SKM-1 (cell line): Measurements from ENCODE around the gene SHC2.
"Not testable (repeated sequence)": the region's sequence is repeated elsewhere in the genome, so short reads cannot be mapped to it uniquely, and the experiment has no call there.

ENCODE experiments used
- DNase-seq: peaks from one replicate; lab custom pipeline; 2025; ENCODE audit not compliant: unreplicated experiment; lab: John Stamatoyannopoulos, UW

Gene SHC2

DNA sequence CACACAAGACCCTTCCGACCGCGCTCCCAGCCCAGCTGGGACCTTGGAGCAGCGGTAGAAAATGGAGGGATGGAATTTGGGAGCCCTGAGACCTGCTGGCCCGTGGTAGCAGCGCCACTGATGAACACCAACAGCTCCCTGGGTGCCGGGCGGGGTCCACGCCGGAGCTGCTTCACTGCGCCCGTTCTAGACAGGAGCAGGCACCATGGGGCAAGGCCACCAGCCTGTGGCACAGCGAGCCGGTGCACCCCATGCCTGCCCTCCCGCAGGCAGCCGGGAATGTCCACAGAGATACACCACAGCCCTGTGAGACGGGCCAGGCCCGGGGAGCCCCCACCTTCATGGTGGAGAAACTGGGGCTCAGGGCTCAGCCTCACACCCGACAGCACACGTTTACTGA, 9.9 kb upstream of the SHC2 start:
- no peak for DNase-seq

DNA sequence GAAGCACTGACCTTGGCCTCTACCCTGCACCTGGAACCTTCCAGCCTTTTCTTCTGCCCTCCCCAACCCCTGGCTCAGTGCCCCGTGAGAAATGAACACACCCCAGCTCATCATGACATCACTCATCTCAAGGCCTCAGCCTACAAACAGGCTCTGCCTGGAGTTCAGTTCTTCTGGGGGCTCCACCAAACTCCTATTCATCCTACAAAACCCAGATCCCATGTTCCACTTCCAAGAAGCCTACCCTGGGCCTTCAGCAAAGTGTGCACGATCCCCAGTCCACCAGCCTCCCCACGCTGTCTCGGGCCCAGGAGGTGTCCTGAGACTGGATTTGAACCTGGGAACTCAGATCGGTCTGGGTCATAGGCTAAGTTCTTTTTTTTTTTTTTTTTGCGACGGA, 9.0 kb upstream of the SHC2 start:
- no peak for DNase-seq

DNA sequence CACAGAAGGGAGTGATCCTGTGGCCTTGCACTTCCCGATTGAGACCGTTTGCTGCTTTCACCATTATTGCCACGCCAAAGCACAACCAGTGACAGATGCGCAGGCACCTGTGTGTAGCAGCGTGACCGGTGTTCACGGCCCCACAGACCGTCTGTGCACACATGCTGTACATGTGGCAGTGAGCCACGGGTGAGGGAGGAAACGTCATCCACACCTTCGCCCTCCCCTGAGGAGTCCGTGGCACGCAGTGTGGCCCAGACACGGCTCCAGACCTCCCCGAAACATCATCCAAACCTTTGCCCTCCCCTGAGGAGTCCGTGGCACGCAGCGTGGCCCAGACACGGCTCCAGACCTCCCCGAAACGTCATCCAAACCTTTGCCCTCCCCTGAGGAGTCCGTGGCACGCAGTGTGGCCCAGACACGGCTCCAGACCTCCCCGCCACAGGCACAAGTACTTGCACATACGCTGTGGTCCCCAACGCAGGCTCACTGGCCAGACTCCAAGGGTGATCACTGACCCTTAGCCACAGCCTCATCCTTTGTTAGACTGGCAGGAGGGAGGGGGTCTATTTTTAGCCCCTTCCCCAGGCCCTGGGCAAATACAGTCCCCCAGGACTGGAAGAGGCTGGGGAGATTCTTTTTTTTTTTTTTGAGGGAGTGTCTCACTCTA, 7.9 kb upstream of the SHC2 start:
- DNase-seq: no peak

DNA sequence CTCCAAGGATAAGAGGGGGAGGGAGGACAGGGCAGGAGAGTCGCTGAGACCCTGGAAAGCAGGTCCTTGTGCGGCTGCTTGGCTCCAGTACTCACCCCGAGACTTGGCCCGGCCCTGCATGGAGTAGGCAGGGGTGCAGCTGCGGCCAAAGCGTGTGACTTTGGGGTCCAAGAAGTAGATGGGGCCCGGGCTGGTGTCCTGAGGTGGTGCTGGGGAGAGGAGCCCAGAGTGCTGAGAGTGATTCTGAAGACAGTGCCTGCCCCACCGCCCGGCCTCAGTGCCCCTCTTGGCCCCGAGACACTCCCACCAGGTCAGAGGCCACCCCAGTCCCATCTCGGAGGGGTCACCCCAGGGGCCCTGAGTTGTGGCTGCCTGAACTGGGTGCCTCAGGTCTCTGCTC, 6.7 kb upstream of the SHC2 start:
- no peak for DNase-seq

DNA sequence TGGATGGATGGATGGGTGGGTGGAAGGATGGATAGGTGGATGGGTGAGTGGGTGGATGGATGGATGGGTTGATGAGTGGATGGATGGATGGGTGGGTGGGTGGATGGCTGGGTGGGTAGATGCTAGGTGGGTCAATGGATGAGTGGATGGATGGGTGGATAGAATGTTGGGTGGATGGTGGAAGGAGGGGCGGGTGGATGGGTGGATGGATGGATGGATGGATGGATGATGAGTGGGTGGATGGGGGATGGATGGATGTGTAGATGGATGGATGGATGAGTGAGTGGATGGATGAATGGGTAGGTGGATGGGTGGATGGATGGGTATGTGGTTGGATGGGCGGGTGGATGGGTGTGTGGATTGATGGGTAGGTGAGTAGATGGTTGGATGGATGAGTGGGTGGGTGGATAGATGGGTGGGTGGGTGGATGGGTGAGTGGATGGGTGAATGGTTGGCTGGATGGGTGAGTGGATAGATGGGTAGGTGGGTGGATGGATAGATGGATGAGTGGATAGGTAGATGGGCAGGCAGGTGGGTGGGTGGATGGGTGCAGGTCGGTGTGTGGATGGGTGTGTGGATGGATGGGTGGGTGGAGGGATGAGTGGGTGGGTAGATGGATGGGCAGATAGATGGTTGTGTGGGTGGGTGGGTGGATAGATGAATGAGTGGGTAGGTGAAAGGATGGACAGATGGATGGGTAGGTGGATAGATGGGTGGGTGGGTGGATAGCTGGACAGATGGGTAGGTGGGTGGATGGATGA, 4.4 kb upstream of the SHC2 start:
- DNase-seq: no peak

DNA sequence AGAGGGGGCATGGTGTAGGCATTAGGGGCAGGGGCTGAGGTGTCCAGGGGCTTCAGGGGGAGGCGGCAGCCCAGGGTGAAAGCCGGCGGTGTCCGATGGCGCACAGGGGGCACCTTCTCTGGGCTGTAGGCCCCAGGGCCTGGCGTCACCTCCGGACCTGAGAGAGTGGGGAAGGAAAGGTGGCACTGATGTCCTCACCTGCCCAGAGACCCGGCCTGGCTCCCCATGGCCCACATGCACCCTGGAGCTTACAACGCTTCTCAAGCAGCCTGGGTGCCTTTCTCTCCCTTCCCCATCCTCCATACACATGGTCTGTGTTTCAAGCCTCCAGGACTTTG, 3.3 kb upstream of the SHC2 start:
- no peak for DNase-seq

DNA sequence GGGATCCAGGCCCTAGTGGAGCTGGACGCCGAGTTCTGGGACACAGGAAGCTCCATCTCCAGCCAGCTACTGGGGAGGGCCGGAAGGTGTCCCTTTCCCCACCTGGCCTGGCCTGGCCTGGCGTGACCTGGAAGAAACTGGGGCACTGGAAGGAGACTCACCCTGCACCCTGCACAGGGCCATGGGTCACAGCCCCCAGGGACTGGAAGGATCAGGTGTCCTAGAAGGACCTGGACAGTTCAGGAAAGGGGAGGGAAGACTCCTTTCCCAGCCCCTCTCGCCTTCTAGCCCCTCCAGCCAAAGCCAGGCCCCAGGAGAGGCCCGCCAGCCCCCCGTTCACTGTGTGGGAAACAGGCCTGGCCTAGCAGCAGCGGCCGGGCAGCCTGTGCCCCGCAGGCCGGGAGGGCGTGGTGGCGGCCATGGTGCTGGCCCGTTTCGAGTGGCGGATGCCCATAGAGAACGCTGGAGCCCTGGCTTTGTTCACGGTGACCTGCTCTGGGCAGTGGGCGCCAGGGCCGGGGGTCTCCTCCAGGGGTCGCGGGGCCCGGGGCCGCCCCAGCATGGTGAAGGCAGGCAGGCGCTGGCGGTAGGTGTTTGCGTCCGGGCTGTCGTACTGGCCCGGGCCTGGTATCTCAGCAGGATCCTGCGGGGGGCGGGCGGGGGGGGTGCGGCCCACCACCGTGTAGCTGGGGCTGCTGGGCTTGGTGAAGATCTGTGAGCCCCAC, 2.8 kb upstream of the SHC2 start:
- DNase-seq: no peak

DNA sequence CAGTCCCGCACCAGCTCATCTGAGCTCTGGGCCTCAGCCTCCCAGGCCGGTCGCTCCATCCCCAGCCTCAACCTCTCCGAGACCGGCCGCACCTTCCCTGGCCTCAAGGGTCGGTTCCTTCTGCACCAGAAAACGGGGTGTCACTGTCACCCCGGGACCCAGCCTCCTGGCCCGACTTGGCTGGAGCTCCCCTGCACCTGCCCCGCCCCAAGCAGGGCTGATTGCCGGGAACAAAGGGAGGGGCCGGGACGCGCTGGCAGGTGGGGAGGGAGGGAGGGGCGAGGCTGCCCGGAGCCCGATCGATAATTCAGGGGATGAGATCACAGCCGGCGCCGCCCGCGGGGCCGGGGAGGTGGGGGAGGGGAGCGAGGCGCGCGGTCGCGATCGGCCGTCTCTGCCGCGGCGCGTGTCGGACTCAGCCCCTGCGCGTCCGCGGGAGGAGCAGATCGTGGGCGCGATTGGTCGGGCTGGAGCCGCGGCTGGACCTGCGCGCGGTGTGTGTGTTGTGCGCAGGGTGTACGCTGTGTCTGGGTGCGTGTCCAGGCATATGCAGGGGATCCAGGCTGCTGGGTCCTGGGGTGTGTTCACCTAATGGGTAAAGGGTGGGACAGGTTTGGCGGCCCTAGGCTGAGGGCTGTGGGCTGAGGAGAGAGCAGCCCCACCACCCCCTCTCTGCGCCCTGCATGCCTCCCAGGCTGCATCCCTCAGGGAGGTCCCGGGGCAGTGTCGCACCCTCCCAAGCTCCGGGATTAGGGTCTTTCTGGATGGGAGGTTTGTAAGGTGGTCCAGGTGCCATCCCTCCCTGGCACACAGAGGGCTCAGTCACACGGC, 1.1 kb upstream of the SHC2 start:
- DNase-seq: no peak

DNA sequence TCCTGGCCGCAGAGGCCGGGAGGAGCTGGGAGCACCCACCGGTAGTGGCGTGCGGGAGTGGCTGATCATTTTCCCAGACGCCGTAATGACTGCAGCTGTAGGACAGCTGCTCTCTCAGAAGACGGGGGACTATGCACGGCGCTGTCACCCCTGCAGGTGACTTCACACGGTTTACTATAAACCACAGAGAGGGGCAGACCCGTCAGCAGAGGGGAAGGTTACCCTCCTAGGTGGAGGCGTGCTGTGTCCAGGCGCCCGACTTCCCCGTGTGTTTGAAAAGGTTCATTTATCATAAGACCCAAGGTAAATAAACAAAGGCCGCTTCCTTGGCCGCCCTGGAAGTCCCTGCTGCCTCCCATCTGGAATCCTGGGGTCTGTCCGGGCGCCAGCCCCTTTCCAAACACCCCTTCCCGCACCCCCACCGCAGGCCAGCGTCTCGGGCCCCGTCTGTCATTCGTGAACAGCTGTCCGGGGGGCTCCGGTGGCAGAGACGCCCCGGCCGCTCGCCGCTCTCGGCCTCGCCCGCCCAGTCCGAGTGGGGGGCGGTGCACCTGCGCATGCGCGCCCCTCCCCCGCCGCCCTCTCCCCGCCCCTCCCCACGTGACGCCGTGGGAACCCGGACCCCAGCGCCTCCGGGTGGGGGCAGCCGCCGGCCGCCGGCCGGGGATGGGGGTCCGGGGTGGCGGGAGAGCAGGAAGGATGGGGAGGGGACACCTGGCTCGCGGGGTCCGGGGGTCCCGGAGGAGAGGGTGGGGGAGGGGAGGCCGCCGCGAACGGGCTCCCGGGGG, 915 bp downstream of the SHC2 start:
- DNase-seq: no peak

DNA sequence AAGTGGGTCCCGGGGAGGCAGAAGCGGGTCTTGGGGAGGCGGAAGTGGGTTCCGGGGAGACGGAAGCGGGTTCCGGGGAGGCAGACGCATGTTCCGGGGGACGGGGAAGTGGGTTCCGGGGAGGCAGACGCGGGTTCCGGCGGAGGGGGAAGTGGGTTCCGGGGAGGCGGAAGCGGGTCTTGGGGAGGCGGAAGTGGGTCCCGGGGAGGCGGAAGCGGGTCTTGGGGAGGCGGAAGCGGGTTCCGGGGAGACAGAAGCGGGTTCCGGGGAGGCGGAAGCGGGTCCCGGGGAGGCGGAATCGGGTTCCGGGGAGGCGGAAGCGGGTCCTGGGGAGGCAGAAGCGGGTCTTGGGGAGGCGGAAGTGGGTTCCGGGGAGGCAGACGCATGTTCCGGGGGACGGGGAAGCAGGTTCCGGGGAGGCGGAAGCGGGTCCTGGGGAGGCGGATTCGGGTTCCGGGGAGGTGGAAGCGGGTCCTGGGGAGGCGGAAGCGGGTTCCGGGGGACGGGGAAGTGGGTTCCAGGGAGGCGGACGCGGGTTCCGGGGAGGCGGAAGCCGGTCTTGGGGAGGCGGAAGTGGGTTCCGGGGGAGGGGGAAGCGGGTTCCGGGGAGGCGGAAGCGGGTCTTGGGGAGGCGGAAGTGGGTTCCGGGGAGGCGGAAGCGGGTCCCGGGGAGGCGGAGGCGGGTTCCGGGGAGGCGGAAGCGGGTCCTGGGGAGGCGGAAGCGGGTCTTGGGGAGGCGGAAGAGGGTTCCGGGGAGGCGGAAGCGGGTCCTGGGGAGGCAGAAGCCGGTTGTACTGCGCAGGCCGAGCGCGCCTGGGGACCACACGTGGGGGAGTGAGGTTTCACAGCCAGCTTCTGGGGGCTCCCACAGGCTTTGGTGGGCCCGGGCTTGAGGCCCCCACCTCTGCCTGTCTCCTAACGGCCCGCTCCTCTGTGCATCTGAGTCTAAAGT, 2.5 kb downstream of the SHC2 start:
- no peak for DNase-seq

DNA sequence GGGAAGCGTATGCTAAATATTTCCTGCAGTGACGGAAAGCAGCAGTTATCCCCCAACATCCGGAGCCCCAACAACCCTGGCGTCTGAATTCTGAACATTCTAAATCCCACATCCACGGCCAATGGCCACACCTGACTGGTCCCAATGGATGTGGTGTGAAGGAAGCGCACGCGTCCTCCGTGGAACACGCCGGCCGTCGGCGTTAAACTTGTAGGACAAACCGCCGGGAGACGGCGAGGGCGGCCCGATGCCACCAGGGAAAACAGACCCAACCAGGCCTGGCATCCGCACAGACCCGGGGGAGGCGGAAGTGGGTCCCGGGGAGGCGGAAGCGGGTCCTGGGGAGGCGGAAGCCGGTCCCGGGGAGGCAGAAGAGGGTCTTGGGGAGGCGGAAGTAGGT, 3.2 kb downstream of the SHC2 start:
- DNase-seq: no peak

DNA sequence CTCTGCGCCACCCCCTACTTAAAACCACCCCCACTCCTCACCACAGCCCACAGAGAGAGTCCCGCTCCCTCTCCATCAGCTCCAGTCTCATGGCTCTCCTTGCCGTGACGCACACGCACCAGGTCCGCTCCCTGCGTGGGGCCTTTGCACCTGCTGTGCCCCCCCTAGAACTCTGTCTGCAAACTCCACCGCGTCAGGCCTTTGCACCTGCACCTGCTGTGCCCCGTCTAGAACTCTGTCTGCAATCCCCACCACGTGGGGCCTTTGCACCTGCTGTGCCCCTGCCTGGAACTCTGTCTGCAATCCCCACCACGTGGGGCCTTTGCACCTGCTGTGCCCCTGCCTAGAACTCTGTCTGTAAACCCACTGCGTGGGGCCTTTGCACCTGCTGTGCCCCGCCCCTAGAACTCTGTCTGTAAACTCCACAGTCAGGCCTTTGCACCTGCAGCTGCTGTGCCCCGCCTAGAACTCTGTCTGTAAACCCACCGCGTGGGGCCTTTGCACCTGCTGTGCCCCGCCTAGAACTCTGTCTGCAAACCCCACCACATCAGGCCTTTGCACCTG, 4.2 kb downstream of the SHC2 start:
- DNase-seq: no peak

DNA sequence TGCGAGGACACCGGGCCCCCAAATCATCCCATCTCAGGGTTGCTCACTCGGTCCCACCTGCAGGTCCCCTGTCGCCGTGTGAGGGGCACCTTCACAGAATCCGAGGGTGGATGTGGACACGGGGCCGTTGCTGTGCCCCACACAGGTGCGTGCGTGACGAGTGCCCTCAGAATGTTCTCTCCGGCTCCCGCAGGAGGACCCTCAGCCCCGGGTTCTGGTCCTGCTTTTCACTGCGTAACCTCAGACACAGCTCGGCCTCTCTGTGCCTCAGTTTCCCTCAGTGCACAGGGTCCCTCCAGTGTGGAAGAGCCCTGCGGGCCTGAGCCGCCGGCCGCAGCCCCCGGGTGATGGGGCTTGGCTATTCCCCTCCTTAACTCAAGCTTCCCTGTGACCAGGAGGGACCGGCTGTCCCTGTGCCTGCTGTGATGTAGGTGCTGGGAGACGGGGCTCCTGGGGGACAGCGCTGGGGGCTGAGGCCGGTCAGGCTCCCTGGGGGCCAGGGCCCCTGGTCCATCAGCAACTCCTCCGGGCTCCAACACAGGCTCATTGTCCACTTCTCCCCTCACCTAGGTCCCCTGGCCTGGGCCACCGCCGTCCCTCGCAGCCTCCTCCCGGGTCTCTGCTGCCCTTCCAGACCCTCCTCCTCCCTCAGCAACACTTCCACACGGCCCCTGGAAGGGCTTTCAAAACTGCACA, 4.8 kb downstream of the SHC2 start:
- no peak for DNase-seq

DNA sequence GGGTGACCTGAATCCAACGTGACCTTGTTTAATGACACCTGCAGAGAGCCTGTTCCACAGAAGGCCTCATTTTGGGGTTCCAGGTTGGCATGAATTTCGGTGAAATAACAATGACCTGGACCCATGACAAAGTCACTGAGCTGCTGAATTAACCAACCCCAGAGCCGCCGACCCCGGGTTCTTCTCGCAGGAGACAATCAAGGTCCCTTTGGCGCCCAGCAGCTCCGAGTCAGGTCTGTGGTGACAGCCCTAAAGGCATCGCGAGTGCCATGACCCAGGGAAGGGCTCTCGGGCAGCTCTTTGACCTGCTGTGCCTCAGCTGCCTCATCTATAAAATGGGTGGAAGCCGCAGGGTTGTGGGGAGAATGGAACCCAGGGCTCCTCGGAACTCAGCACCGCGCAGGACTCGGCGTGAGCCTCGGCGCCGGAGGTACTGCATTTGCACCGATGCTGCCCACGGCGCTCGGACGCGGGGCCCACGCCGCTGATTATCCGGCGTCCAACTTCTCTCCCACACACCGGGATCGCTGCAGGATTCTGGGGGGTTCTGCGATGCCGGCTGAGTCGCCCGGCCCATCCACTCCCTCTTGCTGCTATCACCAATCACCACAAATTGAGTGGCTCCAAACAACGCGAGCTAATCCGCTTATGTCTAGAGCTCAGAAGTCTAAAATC, 5.7 kb downstream of the SHC2 start:
- no peak for DNase-seq

DNA sequence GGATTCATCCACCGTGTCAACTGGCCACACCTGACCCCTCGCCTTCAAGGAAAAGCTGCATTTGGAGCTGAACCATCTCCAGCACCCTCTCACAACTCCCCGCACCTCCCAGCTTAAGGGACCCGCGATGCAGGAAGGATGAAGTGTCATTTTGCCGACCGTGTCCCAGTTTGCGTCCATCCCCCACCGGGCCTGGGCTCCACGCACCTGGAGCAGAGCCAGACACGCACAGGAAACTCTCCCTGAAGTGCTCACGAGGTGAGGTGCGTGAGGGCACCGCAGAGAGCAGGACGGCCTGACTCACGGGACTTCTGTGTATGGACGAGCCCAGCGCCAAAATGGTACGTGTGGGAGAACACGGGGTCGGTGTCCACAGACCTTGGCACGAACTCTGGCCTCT, 7.2 kb downstream of the SHC2 start:
- no peak for DNase-seq

DNA sequence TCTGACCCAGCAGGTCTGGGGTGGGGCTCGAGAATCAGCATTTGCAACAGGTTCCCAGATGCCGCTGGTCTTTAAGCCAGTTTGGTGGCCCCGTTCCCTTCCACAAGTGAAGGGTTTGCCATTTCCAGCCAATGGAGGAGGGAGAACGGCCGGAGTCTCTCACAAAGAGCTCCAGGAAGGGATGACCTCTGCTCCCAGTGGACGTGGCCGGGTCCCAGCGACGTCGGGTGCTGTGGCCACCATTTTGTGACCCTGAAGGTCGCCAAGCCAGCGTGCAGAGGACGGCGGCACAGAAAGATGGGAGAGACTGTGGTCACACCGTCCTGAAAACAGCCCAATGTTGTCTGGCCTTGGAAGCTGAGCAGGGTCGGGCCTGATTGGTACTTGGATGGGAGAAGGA, 8.0 kb downstream of the SHC2 start:
- no peak for DNase-seq

DNA sequence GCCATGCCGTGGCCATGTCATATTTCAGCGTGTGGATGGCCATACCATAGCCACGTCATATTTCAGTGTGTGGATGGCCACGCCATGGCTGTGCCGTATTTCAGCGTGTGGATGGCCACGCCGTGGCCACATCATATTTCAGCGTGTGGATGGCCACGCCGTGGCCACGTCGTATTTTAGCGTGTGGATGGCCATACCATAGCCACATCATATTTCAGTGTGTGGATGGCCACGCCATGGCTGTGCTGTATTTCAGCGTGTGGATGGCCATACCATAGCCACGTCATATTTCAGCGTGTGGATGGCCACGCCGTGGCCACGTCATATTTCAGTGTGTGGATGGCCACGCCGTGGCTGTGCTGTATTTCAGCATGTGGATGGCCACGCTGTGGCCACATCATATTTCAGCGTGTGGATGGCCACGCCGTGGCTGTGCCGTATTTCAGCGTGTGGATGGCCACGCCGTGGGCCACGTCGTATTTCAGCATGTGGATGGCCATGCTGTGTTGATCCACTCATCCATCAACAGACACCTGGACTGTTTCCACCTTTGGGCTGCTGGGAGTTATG, 9.8 kb downstream of the SHC2 start:
- not testable (repeated sequence) for DNase-seq

DNA sequence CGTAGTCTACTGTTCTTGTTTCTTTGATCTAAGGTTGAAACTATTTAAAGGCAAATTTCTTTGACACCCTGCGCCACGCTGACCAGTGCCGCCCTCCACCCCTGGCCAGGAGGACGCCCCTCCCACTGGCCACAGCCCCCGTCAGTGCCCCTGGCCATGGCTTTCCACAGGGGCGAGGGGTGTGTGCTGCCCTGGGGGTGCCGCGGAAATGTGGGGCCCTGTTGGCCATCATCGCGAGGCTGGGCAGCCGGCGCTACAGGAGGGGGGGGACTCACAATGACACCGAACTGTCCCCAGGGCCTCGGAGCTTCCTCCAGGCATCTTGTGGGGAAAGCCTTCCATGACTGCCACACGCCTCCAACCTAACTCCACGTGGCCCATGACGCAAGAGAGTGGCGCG, 10.9 kb downstream of the SHC2 start:
- no peak for DNase-seq
